Suprapubic skin (tissue), 4 donors: ENCODE measurements around the gene CASTOR1. TPM values are rescaled to one million over a fixed set of nuclear protein-coding genes. Genes with fewer than 3 reads are reported as not detected.

Source experiments
- DNase-seq, 2 donors: peaks; one replicate each; pipeline ENCODE4 v3.0.0-alpha.2; 2019; ENCODE audit warnings: low spot score in 2 of 2
- H3K27ac ChIP-seq: fragments of 200-600 bp; sonication (generic); one replicate; pipeline ENCODE4 v1.5.1; 2019
- H3K27me3 ChIP-seq: fragments of 200-600 bp; sonication (generic); one replicate; pipeline ENCODE4 v1.5.1; 2019
- H3K36me3 ChIP-seq: fragments of 200-600 bp; sonication (generic); one replicate; pipeline ENCODE4 v1.5.1; 2019
- H3K4me1 ChIP-seq: fragments of 200-600 bp; sonication (generic); one replicate; pipeline ENCODE4 v1.5.1; 2019
- H3K4me3 ChIP-seq: fragments of 200-600 bp; sonication (generic); one replicate; pipeline ENCODE4 v1.5.1; 2019; ENCODE audit warnings: mild to moderate bottlenecking
- H3K9me3 ChIP-seq: fragments of 200-600 bp; sonication (generic); one replicate; pipeline ENCODE4 v1.5.1; 2019
- CTCF ChIP-seq, 2 donors: fragments of 200-600 bp in 1 of 2; fragments of 450-650 bp in 1 of 2; sonication (generic) in 1 of 2; IDR thresholded peaks; one replicate each; pipeline ENCODE4 v1.5.1; 2016 to 2019; ENCODE audit warnings: antibody characterized with exemption in 2 of 2, mild to moderate bottlenecking in 1 of 2, moderate library complexity in 1 of 2
- EP300 ChIP-seq: sonication (generic); formaldehyde crosslinking; IDR thresholded peaks from one replicate; pipeline ENCODE4 v1.6.1; 2017; ENCODE audit warnings: antibody characterized with exemption
- POLR2A ChIP-seq, 2 donors: fragments of 450-650 bp; IDR thresholded peaks; one replicate each; pipeline ENCODE4 v1.6.1; 2017; ENCODE audit warnings: antibody characterized with exemption in 2 of 2, mild to moderate bottlenecking in 2 of 2, moderate library complexity in 2 of 2
- POLR2AphosphoS5 ChIP-seq, 3 donors: sonication (generic); formaldehyde crosslinking; IDR thresholded peaks; one replicate each; pipeline ENCODE4 v1.6.1; 2017; ENCODE audit warnings: antibody characterized with exemption in 3 of 3
- WGBS: methylation state at CpG from one replicate; pipeline ENCODE4 v1.1.5; 2018; 5-methylcytosine and 5-hydroxymethylcytosine counted together
- total RNA-seq, 4 donors: library from RNA; depleted of rRNA; stranded (reverse); fragments of >200 nt; gene quantifications; one replicate each; pipeline ENCODE4 v1.1.0, GENCODE V29; 2016

Gene CASTOR1
- total RNA-seq, 4 donors from 2014 or later: 16.3 to 22.8 (median 20.6) TPM

- Histone ChIP-seq H3K4me1 (peaks cover 98% of the 10 kb centered on the region), H3K36me3 (peaks cover 3% of the 10 kb centered on the region), H3K4me3 (no peak overlapping the region), H3K9me3 (no peaks in the 10 kb centered on the region), H3K27ac (peak overlapping the region; percentile 87), H3K27me3 (no peaks in the 10 kb centered on the region)
- TF ChIP-seq POLR2A (IDR thresholded peaks at IDR 0.05) (no peak), POLR2AphosphoS5 (IDR thresholded peaks at IDR 0.05) (no peak), EP300 (no peak), CTCF (IDR thresholded peaks at IDR 0.05) (no peak)
- no peak for DNase-seq
- 48% methylated on average over 6 of the region's 6 CpGs for WGBS
Measured at GRCh38 chr22:30312053-30312452, 22.7 kb upstream of the CASTOR1 start.

GRCh38 chr22:30310881-30311771, 21.8 kb upstream of the CASTOR1 start:
- WGBS: 53% methylated on average over 8 of the region's 8 CpGs
- H3K4me3 ChIP-seq: peak overlapping the region; percentile 8
- H3K9me3 ChIP-seq: no peaks in the 10 kb centered on the region
- H3K27me3 ChIP-seq: no peaks in the 10 kb centered on the region
- peak in 1 of 2 donors; percentile 81 for DNase-seq
- peak overlapping the region; percentile 87 for H3K27ac ChIP-seq
- peaks cover 98% of the 10 kb centered on the region for H3K4me1 ChIP-seq
- peaks cover 3% of the 10 kb centered on the region for H3K36me3 ChIP-seq
- TF ChIP-seq POLR2A (IDR thresholded peaks at IDR 0.05): no peak
- TF ChIP-seq CTCF (IDR thresholded peaks at IDR 0.05): no peak
- no peak for TF ChIP-seq EP300
- TF ChIP-seq POLR2AphosphoS5 (IDR thresholded peaks at IDR 0.05): no peak

- WGBS: 42% methylated on average over 7 of the region's 7 CpGs
- Histone ChIP-seq H3K27me3 (no peaks in the 10 kb centered on the region), H3K4me1 (peaks cover 98% of the 10 kb centered on the region), H3K4me3 (no peak overlapping the region), H3K9me3 (no peaks in the 10 kb centered on the region), H3K27ac (peak overlapping the region; percentile 87), H3K36me3 (peaks cover 3% of the 10 kb centered on the region)
- TF ChIP-seq POLR2AphosphoS5 (IDR thresholded peaks at IDR 0.05) (peak in 1 of 3 donors; percentile 64), CTCF (IDR thresholded peaks at IDR 0.05) (no peak), POLR2A (IDR thresholded peaks at IDR 0.05) (no peak), EP300 (no peak)
- DNase-seq: peak in 1 of 2 donors; percentile 80
Measured at GRCh38 chr22:30309951-30310741, 20.8 kb upstream of the CASTOR1 start.

- peak overlapping the region; percentile 87 for H3K27ac ChIP-seq
- H3K4me3 ChIP-seq: no peak overlapping the region
- 49% methylated on average over 5 of the region's 5 CpGs for WGBS
Measured at GRCh38 chr22:30308518-30309230, 19.4 kb upstream of the CASTOR1 start.

More at GRCh38 chr22:30308518-30309230, 19.4 kb upstream of the CASTOR1 start:
- Histone ChIP-seq H3K27me3 (no peaks in the 10 kb centered on the region), H3K36me3 (no peaks in the 10 kb centered on the region), H3K9me3 (no peaks in the 10 kb centered on the region), H3K4me1 (peaks cover 98% of the 10 kb centered on the region)
- DNase-seq: no peak
- TF ChIP-seq POLR2AphosphoS5 (IDR thresholded peaks at IDR 0.05) (no peak), EP300 (no peak), POLR2A (IDR thresholded peaks at IDR 0.05) (no peak), CTCF (IDR thresholded peaks at IDR 0.05) (no peak)
